ENCODE data around the gene ECSIT.
A peak's percentile ranks its signal among the peaks of the same experiment; 100 is the strongest.

Gene ECSIT

GRCh38 chr19:11556634-11557420, 27.9 kb upstream of the ECSIT start:
- TF ChIP-seq CTCF (conservative IDR thresholded peaks at IDR 0.05; ENCODE audit: low read depth) = no peak
- ChIA-PET CTCF (interaction anchor here (0.6 kb wide), 2 partner anchors 13 to 122 kb away, joined by 3 to 4 read pairs; partner anchors contain the start of gene ODAD3), POLR2A (ENCODE audit: low non-redundant PET) (interaction anchor here (0.6 kb wide), 1 partner anchor 264 kb away, joined by 3 read pairs; no protein-coding TSS in a partner anchor)
- DNase-seq (ENCODE audit: low spot score) = no peak
- no peak overlapping the region for H3K27ac ChIP-seq

DNA sequence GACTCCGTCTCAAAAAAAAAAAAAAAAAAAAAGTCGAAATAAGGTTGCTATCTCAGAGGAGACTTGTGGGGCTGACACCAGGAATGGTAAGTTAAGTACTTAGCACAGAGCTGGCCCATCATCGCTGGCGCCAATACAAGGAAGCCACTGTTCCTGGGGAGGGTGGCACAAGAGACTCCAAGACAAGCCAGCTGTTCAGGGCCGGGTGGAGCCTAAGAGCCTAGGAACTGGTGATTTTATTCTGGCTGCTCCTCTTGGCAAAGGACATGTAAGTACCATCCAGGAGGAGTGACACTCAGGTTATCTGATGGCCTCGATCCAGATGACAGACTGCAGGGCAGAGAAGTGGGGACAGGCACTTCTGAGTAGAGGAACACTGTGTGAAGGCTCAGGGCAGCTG, 26.3 kb upstream of the ECSIT start:
- POLR2A ChIA-PET (ENCODE audit: low non-redundant PET) = no interaction called here
- no peak for DNase-seq (ENCODE audit: low spot score)
- CTCF ChIA-PET = interaction anchor here (0.6 kb wide), 2 partner anchors 36 to 292 kb away, joined by 3 to 6 read pairs; no protein-coding TSS in a partner anchor
- TF ChIP-seq CTCF (conservative IDR thresholded peaks at IDR 0.05; ENCODE audit: low read depth) = no peak
- H3K27ac ChIP-seq = 0 out of 2 replicates have a peak overlapping the region, but pooled peaks have one; percentile 0

DNA sequence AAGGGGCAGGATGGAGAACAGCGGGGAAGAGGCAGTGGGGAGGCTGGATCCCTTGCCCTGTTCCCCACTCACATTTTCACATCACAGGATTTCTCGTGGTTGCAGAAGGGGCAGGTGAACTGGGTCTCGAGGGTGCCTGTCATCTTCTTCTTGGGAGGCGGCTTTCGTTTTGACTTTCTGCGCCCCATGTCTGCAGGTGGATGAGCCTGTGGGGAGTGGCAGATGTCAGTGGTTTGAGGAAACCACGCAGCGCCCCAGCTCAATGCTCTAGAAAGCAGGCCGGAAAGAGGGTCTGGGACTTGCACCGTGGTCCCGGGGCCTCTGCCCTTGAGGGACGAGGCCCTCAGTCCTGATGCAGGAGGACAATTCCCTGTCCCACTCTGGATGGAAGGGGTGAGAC, 25.2 kb upstream of the ECSIT start:
- CTCF ChIA-PET = interaction anchor here (0.7 kb wide), 1 partner anchor 612 kb away, joined by 4 read pairs; no protein-coding TSS in a partner anchor
- H3K27ac ChIP-seq = no peak overlapping the region
- no peak for TF ChIP-seq CTCF (conservative IDR thresholded peaks at IDR 0.05; ENCODE audit: low read depth)
- DNase-seq (ENCODE audit: low spot score) = no peak
- POLR2A ChIA-PET (ENCODE audit: low non-redundant PET) = no interaction called here

GRCh38 chr19:11552666-11553372, 23.9 kb upstream of the ECSIT start:
- H3K27ac ChIP-seq = peak overlapping the region; percentile 40
- POLR2A ChIA-PET (ENCODE audit: low non-redundant PET) = no interaction called here
- CTCF ChIA-PET = interaction anchor here (0.6 kb wide), 1 partner anchor 123 kb away, joined by 4 read pairs; no protein-coding TSS in a partner anchor
- no peak for DNase-seq (ENCODE audit: low spot score)
- no peak for TF ChIP-seq CTCF (conservative IDR thresholded peaks at IDR 0.05; ENCODE audit: low read depth)

DNA sequence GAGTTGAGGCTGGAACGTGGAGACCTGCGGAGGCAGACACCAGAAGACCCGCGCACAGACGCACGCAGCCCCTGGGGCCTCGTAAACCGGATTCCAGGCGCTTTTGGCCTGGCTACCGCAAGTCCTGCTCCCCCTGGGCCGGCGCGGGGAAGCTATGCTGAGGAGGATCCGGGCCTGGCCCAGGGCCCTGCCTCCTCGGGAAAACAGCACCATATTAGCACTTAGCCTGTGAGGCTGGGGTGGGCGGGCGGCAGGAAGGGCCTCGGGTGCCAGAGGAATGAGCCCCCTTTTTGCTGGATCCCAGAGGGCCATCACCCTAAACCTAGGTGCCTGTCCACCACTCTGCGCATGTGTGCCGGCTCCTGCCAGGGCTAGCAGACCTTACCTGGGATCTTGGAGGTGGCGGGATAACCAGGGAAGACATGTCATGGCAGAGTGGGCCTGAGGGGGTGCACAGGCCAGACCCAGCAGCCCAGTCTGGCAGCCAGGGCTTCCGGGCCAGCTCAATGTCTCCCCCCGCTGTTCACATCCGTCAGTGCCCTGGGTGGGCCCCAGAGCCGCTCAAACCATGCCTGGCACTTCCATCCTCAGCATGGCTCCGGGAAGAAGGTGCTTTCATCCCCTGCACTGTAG, 22.8 kb upstream of the ECSIT start:
- H3K27ac ChIP-seq = peak overlapping the region; percentile 40
- TF ChIP-seq CTCF (conservative IDR thresholded peaks at IDR 0.05; ENCODE audit: low read depth) = no peak
- DNase-seq (ENCODE audit: low spot score) = no peak
- ChIA-PET CTCF (interaction anchor here (0.5 kb wide), 1 partner anchor 293 kb away, joined by 4 read pairs; no protein-coding TSS in a partner anchor), POLR2A (ENCODE audit: low non-redundant PET) (interaction anchor here (0.5 kb wide), 1 partner anchor 19 kb away, joined by 5 read pairs; no protein-coding TSS in a partner anchor)

DNA sequence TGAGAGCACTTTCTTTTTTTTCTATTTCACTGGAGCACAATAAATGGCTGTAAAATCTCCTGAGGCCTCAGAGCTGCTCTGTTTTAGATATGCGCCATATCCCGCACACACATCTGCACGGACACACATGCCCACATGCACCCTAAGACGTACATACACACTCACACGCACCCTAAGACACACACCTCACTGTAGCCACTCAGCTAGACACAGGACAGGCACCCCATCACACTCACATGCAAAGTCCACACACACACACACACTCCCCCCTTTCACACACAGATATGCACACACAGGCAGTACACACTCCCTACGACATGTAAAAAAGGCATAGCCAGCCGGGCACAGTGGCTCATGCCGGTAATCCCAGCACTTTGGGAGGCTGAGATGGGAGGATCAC, 21.3 kb upstream of the ECSIT start:
- POLR2A ChIA-PET (ENCODE audit: low non-redundant PET) = no interaction called here
- no peak for DNase-seq (ENCODE audit: low spot score)
- CTCF ChIA-PET = no interaction called here
- no peak for TF ChIP-seq CTCF (conservative IDR thresholded peaks at IDR 0.05; ENCODE audit: low read depth)
- H3K27ac ChIP-seq = no peak overlapping the region

Data from RWPE1 (cell line).